HG03064 (cell line): ENCODE results near the gene DDX39A.
"Not testable (repeated sequence)": the region's sequence is repeated elsewhere in the genome, so short reads cannot be mapped to it uniquely, and the experiment has no call there.

Experiments used
- ATAC-seq: cut with Tn5 transposase; IDR thresholded peaks from one replicate; pipeline ENCODE4 v1.9.1; 2021; ENCODE audit warnings: low read depth; ENCODE audit not compliant: unreplicated experiment

The DDX39A gene

GRCh38 chr19:14369399-14370168 is 49.6 kb downstream of the DDX39A start:
- ATAC-seq: no peak

- no peak for ATAC-seq
Observed at GRCh38 chr19:14368011-14368513, 51.1 kb downstream of the DDX39A start.

GRCh38 chr19:14367016-14367415 is 52.1 kb downstream of the DDX39A start:
- no peak for ATAC-seq

- no peak for ATAC-seq
Observed at GRCh38 chr19:14366529-14366928, 52.6 kb downstream of the DDX39A start.

- ATAC-seq: not testable (repeated sequence)
Observed at GRCh38 chr19:14364098-14364443, 55.1 kb downstream of the DDX39A start.

GRCh38 chr19:14363183-14364097 is 55.7 kb downstream of the DDX39A start:
- ATAC-seq: no peak

- ATAC-seq: no peak
Observed at GRCh38 chr19:14361824-14362223, 57.3 kb downstream of the DDX39A start.
